NCI-H2029 (cell line): ENCODE data around the gene ZNF608.

Experiments
- DNase-seq: peaks from one replicate; lab custom pipeline; 2025; lab: John Stamatoyannopoulos, UW

Gene ZNF608, protein sequence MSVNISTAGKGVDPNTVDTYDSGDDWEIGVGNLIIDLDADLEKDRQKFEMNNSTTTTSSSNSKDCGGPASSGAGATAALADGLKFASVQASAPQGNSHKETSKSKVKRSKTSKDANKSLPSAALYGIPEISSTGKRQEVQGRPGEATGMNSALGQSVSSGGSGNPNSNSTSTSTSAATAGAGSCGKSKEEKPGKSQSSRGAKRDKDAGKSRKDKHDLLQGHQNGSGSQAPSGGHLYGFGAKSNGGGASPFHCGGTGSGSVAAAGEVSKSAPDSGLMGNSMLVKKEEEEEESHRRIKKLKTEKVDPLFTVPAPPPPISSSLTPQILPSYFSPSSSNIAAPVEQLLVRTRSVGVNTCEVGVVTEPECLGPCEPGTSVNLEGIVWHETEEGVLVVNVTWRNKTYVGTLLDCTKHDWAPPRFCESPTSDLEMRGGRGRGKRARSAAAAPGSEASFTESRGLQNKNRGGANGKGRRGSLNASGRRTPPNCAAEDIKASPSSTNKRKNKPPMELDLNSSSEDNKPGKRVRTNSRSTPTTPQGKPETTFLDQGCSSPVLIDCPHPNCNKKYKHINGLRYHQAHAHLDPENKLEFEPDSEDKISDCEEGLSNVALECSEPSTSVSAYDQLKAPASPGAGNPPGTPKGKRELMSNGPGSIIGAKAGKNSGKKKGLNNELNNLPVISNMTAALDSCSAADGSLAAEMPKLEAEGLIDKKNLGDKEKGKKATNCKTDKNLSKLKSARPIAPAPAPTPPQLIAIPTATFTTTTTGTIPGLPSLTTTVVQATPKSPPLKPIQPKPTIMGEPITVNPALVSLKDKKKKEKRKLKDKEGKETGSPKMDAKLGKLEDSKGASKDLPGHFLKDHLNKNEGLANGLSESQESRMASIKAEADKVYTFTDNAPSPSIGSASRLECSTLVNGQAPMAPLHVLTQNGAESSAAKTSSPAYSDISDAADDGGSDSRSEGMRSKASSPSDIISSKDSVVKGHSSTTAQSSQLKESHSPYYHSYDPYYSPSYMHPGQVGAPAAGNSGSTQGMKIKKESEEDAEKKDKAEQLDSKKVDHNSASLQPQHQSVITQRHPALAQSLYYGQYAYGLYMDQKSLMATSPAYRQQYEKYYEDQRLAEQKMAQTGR (N-terminal part only)

DNA sequence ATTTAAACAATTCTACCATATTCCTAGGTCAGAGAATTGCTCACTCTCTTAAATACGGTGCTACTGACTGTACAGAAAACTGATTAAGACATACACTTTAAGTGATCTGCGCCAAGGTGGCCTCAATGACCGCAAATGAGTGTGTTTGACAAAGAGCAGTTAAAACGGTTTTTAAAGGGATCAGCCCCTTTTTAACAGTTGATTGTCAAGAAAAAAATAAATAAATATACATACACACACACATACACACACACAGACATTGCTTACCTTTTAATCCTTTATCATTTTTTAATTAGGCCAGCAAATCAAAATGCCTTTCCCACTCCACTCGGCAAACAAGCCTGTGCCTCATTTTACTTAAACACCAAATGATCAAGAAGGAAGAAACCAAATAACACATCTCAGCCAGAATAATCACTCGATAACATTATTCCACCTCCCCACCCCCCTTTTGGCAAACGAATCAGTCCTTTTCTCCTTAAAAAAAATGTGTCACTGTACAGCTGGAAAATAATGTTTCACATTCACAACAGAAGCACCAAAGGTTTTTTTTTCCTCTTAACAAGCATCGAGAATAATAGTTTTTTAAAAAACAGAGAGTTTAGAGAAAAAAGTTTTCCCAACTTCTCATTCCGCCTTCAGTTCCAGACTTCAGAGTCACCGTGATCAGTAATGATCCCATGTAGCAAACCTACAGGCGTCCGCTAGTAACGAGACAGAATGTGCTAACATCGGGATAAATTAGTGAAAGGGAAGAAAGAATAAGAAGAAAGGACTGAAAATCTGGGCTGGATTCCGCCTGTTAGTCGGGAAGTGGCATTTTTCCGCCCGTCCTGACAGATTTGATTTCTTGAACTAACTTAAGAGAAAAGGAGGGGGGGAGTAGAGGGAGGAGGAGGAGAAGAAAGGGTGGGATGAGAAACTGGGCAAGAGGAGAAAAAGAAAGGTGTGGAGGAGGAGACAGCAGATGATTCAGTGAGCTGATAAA is at the start of gene ZNF608:
Gene ZNF608 (minus strand): TSS at position 712 of the 988 bp plus-strand sequence. CDS start 1,650 bp downstream, outside the sequence.
- DNase-seq: peak; percentile 27

DNA sequence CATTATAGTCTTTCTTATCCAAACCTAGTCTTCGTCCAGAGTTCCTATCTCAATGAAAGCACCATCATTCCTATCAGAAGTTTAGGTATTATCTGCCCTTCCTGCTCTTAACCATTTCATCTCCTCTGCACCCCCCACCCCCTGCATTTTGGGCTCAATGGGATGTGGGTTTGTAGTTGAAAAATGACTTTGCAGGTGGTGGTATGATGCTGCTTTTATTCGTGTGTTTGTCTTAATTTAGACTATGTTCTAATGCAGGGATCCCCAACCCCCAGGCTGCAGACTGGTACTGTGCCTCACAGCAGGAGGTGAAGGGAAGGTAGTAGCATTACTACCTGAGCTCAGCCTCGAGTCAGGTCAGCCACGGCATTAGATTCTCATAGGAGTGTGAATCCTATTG is 49.4 kb upstream of the ZNF608 start:
- no peak for DNase-seq

DNA sequence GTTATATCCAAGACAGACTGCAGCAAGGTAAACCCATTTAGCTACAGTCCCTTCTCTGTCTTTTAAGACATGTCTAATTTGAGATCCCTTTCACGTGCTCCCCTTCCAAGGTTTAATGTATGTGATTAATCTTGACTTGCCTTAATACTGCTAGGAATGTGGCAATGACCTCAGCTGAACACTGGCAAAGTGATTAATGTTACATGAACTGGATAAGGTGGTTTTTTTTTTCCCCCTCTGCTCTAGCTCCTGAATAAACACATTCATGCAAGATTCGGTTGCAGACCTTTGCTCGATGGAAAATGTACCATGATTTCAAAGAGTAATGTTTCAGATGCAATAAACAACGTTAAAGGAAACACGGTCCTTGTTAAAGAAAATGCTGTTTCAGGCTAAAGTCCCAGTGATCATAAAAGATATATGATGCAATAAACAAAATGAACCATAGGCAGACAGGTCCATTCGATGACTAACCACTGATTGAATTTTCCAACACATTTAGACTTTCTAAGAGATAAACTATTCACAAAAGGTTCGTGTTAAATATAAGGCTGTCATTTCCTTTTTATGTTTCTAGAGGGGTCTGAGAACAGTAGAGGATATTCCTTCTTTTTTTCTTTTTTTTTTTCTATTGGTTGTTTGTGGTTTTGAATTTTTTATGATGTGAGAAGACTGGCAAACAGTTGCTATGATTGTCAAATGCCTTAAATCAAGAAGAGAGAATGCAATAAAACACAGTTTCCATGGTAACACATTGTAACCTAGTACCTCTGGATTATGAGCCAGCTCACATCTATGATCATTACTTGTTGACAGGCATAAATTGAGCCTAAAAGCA is 44.7 kb upstream of the ZNF608 start:
- DNase-seq: no peak

DNA sequence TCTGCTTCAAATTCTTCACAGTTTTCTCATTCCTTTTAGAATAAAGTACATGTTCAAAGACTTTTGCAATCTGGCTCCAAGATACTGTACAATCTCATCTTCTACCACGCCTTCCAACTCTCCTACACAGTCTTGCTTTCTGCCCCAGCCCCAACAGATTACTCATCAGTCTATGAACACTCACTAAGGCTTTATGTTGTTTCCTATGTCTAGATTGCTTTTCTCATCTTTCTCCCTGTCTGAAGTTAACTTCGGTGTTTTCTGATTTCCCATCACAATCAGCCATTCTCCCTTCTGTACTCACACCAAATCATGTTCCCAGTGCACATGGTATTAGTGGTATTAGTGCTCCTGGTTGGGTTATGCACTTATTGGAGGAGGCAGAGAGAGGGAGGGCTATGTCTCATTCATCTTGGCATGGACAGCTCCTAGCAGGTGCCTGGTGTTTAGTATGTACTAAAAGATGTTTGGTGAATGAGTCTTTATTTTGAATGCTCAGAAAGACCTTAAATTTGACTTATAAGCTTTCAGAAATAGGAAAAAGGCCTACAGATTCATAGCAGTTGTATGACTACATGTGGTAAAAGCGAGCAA is 44.0 kb upstream of the ZNF608 start:
- DNase-seq: no peak

DNA sequence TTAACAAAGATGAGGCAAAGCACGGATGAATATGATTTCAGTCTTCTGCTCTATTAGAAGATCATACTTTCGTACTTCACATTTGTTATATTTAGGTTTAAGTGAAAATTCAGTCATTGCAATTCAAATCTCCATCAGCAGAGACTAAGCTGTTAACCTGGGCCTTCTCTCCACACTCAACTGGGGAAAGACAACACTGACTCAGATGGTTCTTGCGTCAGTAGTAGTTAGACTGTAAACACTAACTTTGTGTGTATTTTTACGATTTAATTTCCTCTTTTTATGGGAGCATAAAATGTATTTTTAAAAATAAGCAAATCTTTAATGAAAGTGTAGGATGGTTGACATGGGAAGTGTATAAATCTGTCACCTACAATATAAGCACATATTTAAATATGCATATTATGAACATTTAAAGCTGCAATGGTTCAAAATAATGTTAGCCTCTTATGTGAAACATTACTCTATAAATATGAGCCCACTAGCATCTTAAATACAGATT is 42.7 kb upstream of the ZNF608 start:
- DNase-seq: no peak

DNA sequence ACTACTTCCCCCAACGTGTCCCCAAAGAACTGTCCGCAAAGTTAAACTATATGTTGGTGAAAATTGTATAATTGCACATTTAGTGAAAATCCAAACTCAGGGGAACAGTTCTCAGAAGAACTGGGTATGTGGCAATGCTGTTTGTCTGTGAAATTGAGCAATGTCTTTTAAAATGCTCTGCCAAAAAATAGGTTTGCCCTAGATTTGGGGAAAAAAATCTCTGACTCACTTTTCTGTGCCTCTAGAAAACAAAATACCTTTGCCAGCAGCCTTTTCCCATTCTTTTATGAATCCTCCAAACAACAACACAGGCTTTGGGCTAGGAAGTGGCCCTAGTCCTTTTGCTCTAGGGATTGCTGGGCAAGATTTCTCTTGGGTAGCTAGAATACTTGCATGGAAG is 37.4 kb upstream of the ZNF608 start:
- no peak for DNase-seq

DNA sequence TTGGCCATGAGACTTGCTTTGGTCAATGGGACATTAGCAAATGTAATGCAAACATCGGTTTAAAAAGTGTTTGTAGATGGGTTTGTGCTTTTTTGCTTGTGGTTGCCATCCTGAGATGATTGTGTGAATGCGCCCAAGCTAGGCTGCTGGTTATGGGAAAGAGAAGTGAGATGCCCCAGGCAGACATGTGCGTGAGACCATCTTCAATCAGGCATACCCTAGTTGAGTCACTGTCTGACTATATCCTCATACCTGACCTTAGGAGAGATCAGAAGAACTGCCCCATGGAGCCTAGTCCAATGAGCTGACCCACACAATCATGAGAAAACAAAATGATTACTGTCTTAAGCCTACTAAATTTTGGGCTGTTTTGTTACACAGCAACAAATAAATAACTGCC is 36.8 kb upstream of the ZNF608 start:
- no peak for DNase-seq

DNA sequence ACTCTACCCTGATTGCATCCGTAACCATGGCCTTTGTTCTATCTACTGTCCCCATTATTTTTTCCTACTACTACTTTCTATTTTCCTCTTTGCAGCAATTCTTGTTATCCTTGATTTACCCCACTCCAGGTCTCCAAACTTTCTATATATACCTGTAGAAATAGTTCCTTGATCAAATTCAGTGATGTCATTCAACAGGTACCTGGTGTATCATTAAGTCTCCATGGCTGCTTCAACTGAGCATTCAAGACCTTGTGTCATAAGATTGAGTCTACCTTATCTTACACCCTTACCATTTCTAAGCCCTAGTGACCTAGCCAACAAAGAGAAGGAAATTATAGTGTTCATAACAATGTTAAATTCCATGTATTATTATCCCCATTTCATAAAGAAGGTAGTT is 35.8 kb upstream of the ZNF608 start:
- no peak for DNase-seq

DNA sequence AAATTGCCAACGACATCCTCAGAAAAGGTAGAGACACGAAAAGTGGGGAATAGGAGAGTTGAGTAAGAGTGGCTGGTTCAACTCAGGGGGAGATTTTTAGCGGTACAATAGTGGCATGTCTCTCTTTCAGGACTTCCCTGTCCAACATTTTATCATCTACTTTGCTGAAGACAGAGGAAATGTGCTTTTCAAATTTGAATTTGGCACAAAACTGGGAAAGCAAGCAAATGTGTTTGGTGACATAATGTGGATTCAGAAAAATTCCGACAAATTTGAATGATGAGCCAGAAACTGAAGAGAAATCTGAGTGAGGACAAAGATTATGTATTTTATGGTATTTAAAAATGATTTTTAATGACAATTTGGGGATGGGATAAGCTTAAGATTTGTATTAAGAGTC is 33.6 kb upstream of the ZNF608 start:
- DNase-seq: no peak

DNA sequence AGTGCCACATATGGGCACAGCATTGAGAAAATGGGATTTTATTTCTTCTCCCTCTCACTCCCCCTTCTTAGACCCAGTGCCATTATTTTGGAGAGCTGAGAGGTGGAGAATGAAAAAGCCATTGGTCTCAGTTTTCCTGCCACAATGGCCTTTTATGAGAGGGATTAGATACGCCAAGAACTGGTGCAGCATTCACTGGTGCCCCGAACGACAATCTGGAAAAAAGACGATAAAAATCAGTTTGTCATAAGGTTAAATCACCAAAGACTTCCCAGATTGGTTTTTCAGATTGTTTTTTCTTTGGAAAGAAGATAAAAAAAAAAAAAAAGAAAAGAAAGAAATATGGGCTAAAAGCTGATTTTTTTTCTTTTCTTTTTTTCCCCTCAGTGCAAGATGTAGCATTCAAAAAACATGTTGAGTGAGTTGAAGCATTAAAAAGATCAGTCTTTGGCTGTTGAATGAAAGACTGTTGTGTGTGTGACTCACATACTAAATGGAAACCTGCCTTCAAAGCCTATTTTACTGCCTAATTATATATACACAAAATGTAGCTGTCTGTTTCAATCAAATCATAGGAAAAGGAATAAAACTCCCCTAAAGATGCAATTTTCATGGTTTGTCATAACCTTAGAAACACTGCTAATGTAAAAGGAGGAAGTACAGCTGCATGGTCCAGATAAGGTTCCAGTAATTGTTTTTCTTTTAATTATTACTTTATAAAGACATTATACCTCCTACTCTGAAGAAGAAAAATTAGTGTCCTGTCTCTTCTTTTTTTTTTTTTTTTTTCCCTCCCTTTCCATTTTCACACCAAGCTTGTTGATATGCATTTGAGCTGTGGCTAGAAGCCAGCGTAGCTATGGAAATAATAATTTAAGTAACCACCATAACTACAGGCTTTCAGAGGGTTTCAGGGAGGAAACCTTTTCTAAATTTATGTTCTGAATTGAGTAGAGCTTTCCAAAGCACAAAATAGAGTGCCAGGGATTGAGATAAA is 27.2 kb upstream of the ZNF608 start:
- no peak for DNase-seq

DNA sequence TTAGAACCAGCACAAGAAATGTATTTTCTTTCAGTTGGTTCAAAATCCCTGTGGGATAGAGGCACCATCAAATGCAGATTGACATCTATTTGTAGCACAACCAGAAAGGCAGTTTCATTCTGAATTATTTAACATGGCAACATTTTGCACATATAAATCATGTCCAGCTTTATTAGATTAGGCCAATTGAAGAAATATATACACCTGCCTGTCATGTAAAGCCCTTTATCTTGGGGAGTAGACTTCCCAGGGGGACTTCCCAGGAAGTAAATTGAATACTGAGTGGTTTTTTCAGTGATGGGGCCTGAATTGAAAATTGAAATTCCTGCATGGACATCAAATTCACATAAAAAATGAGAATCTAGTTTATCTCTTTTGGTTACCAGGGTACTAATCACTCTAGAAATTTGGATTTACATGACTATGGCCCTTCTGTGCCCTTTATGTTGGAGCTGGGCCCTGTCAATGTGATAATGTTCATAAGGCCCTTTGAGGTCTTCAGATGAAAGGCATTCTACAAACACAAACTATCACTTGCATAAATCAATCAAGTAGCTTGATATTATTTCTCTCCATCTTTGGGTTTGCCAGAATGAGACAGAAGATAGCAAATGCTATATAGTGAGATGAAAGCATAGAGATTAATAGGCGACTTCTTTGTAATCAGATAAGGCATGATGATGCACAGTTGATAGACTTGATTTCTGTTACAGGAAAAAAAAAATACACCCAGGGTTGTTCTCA is 26.2 kb upstream of the ZNF608 start:
- no peak for DNase-seq

DNA sequence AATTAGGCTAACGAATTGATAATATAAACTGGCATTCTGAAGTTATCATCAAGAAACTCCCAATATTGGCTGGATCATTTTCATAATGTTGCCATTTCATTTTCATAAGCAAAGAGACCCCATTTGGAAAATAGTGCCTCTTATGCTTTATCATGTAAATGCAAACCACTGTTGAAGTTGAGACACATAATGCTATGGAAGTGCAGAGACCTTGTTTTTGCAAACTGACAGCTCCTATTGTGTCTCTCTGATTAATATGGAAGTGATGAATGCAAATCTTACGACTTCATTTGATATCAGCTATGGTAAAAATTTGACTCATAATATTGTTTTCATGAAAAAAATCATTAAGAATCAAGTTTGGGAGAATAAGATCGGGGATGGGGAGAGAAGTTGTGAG is 25.3 kb upstream of the ZNF608 start:
- DNase-seq: no peak

DNA sequence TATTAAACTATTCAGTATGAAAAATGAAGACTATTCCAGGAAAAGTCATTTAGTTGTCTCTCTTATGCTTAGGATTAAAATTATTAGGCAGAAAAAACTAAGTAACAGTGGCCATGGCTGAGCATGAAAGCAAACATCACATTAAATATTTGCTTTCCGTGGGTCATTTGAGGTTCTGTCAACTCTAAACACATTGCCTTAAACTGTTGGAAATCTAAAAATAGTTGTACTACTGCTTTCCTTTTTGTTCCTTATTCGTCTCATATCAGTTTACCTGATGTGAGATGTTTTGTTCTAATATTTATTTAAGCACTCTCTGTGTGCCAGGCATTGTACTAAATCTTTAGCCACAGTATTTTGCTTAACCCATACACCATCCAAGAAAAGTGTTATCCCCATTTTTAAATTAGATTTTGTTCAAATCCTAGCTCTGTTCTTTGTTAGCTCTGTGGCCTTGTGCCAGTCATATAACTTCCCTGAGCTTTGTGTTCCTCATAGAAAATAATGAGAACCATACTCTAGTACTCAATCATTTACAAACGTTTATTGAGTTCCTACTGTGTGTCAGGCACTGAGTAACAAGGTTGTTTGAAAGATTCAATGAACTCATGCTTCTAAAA is 18.7 kb upstream of the ZNF608 start:
- DNase-seq: peak; percentile 49

DNA sequence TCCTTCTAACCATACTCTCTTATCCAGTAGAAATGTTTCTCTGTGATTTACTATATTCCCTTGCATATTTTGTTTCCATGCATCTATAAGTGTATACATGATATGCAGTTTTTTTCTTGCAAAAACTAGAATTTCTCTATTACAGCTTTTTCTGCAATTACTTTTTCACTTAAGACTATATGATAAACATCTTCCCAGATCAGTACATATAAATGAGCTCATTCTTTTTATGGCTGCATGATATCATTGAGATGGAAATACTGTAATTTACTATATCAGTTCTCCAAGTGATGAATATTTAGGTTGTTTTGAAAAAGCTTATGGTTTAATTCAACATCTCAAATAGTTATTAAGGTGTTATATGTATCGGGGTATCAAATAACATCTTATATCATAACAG is 18.1 kb upstream of the ZNF608 start:
- no peak for DNase-seq

DNA sequence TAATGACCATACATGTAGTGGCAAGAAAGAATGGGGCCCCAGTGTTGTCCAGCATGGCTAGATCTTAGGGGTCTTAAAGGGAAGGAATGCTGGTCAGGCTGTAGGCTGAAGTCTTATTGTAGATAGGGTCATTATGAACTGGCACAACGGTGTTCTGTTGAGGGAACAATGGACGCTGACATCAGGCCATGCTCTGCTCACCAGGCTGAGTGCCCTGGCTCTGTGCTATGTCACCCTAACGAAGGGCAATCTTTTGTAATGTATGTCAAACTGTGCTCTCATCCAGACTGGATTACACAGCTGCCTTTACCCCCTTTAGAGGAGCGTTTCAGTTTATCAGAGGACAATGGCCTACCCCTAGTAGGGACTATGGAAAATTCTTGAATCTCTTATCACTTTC is 14.6 kb upstream of the ZNF608 start:
- no peak for DNase-seq

DNA sequence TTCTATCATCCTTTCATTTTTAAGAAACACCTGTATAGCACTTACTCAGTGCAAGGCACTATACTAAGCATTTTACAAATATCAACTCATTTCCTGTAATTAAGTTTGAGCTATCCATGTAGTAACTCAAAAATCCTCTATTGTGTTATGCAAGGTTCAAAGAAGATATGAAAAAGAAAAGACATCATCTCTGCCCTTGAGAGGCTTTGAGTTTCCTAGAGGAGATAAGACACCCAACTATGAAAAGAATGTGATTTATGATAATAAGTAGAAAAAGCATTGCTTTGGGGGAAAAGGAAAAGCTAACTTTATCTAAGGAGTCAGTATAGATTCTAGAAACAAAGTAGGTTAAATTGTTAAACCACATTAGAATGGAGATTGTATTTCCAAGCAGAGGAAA is 14.2 kb upstream of the ZNF608 start:
- DNase-seq: no peak

DNA sequence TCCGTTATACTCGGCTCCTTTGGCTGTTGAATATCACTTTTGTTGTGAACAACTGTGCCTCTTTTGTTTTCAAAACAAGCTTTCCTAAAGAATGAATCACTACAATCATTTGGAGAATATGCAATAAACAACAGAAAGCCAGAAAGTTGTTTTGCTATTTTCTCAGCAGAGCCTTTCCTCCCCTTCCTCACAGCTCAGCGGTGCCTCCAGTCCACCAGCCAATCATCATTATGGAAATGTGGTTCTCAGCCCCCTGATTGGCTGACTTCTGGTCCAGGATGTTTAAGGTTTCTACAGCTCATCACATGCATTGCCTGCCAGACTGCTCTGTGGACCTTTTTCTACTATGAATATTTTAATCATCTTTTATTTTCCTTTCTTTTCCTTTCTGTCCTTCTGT is 9.1 kb upstream of the ZNF608 start:
- no peak for DNase-seq
